Suprapubic skin (tissue), 3 donors: Measurements from ENCODE around the gene ROS1.

ENCODE experiments used
- POLR2A ChIP-seq, 2 donors: fragments of 450-650 bp; IDR thresholded peaks; one replicate each; pipeline ENCODE4 v1.6.1; 2017; ENCODE audit warnings: antibody characterized with exemption in 2 of 2, mild to moderate bottlenecking in 2 of 2, moderate library complexity in 2 of 2
- TF ChIP-seq, protein P1 (sequence below), 2 donors: fragments of 200-600 bp in 1 of 2; fragments of 450-650 bp in 1 of 2; sonication (generic) in 1 of 2; IDR thresholded peaks; one replicate each; pipeline ENCODE4 v1.5.1; 2016 to 2019; ENCODE audit warnings: antibody characterized with exemption in 2 of 2, mild to moderate bottlenecking in 1 of 2, moderate library complexity in 1 of 2

- TF ChIP-seq POLR2A (IDR thresholded peaks at IDR 0.05): no peak
- TF ChIP-seq, protein P1, sequence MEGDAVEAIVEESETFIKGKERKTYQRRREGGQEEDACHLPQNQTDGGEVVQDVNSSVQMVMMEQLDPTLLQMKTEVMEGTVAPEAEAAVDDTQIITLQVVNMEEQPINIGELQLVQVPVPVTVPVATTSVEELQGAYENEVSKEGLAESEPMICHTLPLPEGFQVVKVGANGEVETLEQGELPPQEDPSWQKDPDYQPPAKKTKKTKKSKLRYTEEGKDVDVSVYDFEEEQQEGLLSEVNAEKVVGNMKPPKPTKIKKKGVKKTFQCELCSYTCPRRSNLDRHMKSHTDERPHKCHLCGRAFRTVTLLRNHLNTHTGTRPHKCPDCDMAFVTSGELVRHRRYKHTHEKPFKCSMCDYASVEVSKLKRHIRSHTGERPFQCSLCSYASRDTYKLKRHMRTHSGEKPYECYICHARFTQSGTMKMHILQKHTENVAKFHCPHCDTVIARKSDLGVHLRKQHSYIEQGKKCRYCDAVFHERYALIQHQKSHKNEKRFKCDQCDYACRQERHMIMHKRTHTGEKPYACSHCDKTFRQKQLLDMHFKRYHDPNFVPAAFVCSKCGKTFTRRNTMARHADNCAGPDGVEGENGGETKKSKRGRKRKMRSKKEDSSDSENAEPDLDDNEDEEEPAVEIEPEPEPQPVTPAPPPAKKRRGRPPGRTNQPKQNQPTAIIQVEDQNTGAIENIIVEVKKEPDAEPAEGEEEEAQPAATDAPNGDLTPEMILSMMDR (IDR thresholded peaks at IDR 0.05): no peak
These were observed 137.5 kb downstream of the ROS1 start for GRCh38 chr6:117288083-117288715.
